ENCODE results near the gene DDX5.

- TF ChIP-seq, protein P1, sequence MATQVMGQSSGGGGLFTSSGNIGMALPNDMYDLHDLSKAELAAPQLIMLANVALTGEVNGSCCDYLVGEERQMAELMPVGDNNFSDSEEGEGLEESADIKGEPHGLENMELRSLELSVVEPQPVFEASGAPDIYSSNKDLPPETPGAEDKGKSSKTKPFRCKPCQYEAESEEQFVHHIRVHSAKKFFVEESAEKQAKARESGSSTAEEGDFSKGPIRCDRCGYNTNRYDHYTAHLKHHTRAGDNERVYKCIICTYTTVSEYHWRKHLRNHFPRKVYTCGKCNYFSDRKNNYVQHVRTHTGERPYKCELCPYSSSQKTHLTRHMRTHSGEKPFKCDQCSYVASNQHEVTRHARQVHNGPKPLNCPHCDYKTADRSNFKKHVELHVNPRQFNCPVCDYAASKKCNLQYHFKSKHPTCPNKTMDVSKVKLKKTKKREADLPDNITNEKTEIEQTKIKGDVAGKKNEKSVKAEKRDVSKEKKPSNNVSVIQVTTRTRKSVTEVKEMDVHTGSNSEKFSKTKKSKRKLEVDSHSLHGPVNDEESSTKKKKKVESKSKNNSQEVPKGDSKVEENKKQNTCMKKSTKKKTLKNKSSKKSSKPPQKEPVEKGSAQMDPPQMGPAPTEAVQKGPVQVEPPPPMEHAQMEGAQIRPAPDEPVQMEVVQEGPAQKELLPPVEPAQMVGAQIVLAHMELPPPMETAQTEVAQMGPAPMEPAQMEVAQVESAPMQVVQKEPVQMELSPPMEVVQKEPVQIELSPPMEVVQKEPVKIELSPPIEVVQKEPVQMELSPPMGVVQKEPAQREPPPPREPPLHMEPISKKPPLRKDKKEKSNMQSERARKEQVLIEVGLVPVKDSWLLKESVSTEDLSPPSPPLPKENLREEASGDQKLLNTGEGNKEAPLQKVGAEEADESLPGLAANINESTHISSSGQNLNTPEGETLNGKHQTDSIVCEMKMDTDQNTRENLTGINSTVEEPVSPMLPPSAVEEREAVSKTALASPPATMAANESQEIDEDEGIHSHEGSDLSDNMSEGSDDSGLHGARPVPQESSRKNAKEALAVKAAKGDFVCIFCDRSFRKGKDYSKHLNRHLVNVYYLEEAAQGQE (IDR thresholded peaks at IDR 0.05), result no peak
- TF ChIP-seq RAD21 (conservative IDR thresholded peaks at IDR 0.05 in 1 of 2, IDR thresholded peaks at IDR 0.05 in 1 of 2), result 0 out of 5 replicates have a peak, but pooled peaks have one; percentile 14 to 23
- no peak for TF ChIP-seq JUN (IDR thresholded peaks at IDR 0.05)
- TF ChIP-seq ESRRA (IDR thresholded peaks at IDR 0.05; ENCODE audit: borderline replicate concordance, low read length), result no peak
- peak; percentile 57 for TF ChIP-seq CTCF (IDR thresholded peaks at IDR 0.05)
- TF ChIP-seq JUNB (IDR thresholded peaks at IDR 0.05), result no peak
- no peak for TF ChIP-seq POLR2A (IDR thresholded peaks at IDR 0.05; ENCODE audit: low read length)
- TF ChIP-seq CHD2 (IDR thresholded peaks at IDR 0.05; ENCODE audit: low read length, partially characterized antibody), result no peak
- TF ChIP-seq HDAC2 (IDR thresholded peaks at IDR 0.05), result no peak
These were observed 1.3 kb upstream of the DDX5 start for GRCh38 chr17:64507413-64507782.

Measured in A549 (cell line).